ENCODE measurements around the gene RNF26. TPM values are rescaled to one million over a fixed set of nuclear protein-coding genes. Genes with fewer than 3 reads are reported as not detected.

RNF26 gene
- total RNA-seq (2013; cell fraction: nucleolus; rRNA removed) = 5.5 and 7.0 TPM in 2 replicates
- total RNA-seq (2014; rRNA removed) (3.7 and 5.3 TPM in 2 replicates), total RNA-seq (2014; rRNA removed; fragmentation: Illumina TruSeq; extraction: Trizol) (7.1 and 7.2 TPM in 2 replicates), total RNA-seq (2021) (29.9 and 31.1 TPM in 2 replicates), polyA plus RNA-seq (2011; rRNA removed) (7.0 and 16.6 TPM in 2 replicates), polyA plus RNA-seq (2014; fragmentation: Illumina TruSeq; extraction: Trizol) (10.4 and 18.7 TPM in 2 replicates), polyA plus RNA-seq (2014; fragmentation: Nextera tagmentation; extraction: Ambion mirVana) (1 to 10 TPM; 2.8 to 4.2 TPM), polyA plus RNA-seq (2014; rRNA removed) (20.9 and 25.6 TPM in 2 replicates), polyA plus RNA-seq (2016; fragmentation: Nextera tagmentation; extraction: Ambion mirVana) (10 to 100 TPM; 52.2 to 54.5 TPM), polyA minus RNA-seq (2011; rRNA and poly(A)+ RNA removed) (30.4 and 39.4 TPM in 2 replicates), Bru-seq, nascent RNA (percentile 77 among the genes with signal in this experiment), BruChase-seq, experiment 1, labeled RNA remaining after a 6-hour chase (percentile 67 among the genes with signal in this experiment), BruChase-seq, experiment 2, labeled RNA remaining after a 2-hour chase (percentile 90 among the genes with signal in this experiment)
- 13.3 TPM for polyA plus RNA-seq (2011; ENCODE audit: low read depth)
- polyA plus RNA-seq (2011; cell fraction: cytosol; rRNA removed) = 31.3 and 35.6 TPM in 2 replicates
- polyA plus RNA-seq (2011; cell fraction: nucleus; rRNA removed) = 18.6 and 20.0 TPM in 2 replicates
- 19.1 and 19.4 TPM in 2 replicates for polyA plus RNA-seq (2012)
- polyA minus RNA-seq (2011; cell fraction: cytosol; rRNA and poly(A)+ RNA removed) = 19.4 and 20.5 TPM in 2 replicates
- polyA minus RNA-seq (2011; cell fraction: nucleus; rRNA and poly(A)+ RNA removed) = 19.0 and 24.8 TPM in 2 replicates
- long read RNA-seq, experiment 1, transcript RNF26-201 (1 exons, 2,787 nt) = major isoform, 41 of 41 reads
- long read RNA-seq, experiment 1, partial matches to known transcripts = 0 of 41 reads
- long read RNA-seq, experiment 1, other reads (novel, unspliced or antisense) = 0 of 41 reads
- long read RNA-seq, experiment 2, transcript RNF26-201 (1 exons, 2,787 nt) = major isoform, 32 of 32 reads
- long read RNA-seq, experiment 2, partial matches to known transcripts = 0 of 32 reads
- long read RNA-seq, experiment 2, other reads (novel, unspliced or antisense) = 0 of 32 reads

- Histone ChIP-seq H3K36me3 (ENCODE audit: control insufficient read depth in 2 of 2, insufficient read depth in 2 of 2, low read length in 1 of 2) (no peaks in the 10 kb centered on the region), H4K20me1 (ENCODE audit: control insufficient read depth, insufficient read depth) (no peaks in the 10 kb centered on the region), H3K79me2 (ENCODE audit: control insufficient read depth, insufficient read depth, low read length) (peaks cover 13% of the 10 kb centered on the region), H3K4me3 (peak within 1 kb of the TSS; percentile 91), H2AFZ (ENCODE audit: control insufficient read depth, low read depth, low read length) (peak within 1 kb of the TSS; percentile 94), H3K27ac (ENCODE audit: control insufficient read depth, insufficient read depth) (peak within 1 kb of the TSS; percentile 85), H3K9me3 (replicated peaks; ENCODE audit: control insufficient read depth, insufficient read depth, low read length) (no peaks in the 10 kb centered on the region), H3K9ac (ENCODE audit: control insufficient read depth, insufficient read depth, low read length) (peak within 1 kb of the TSS; percentile 93), H3K4me1 (ENCODE audit: control insufficient read depth, insufficient read depth, low read length) (peaks cover 12% of the 10 kb centered on the region), H3K27me3 (replicated peaks in 1 of 2; ENCODE audit: control insufficient read depth in 2 of 2, insufficient read depth in 2 of 2, low read length in 1 of 2) (no peaks in the 10 kb centered on the region), H3K4me2 (ENCODE audit: control insufficient read depth, insufficient read depth) (peak within 1 kb of the TSS; percentile 98)
- ChIA-PET CTCF (interaction anchor here (1.0 to 6.1 kb wide), 3 partner anchors 12 to 129 kb away, joined by 4 to 58 read pairs (median 5); partner anchors contain the start of gene CBL), RAD21 (ENCODE audit: unreplicated experiment) (interaction anchor here (0.6 kb wide), 2 partner anchors 143 to 399 kb away, joined by 3 read pairs; no protein-coding TSS in a partner anchor), SMC1A (ENCODE audit: uncharacterized antibody, unreplicated experiment) (interaction anchor here (1.2 to 1.4 kb wide), 2 partner anchors 10 to 46 kb away, joined by 3 to 8 read pairs; no protein-coding TSS in a partner anchor), POLR2A (interaction anchor here (0.6 to 1.7 kb wide), 8 partner anchors 9 to 498 kb away, joined by 3 to 5 read pairs (median 3); no protein-coding TSS in a partner anchor)
- WGBS (ENCODE audit: insufficient coverage, insufficient replicate concordance, low lambda C conversion rate, missing lambda C conversion rate) = under 1% methylated on average over 47 of the region's 54 CpGs
- ATAC-seq = peak; percentile 97
- peak; percentile 100 for FAIRE-seq
- in situ Hi-C loops (cut with MboI) = no loop called here
- BruUV-seq (replicated peaks) = TSS peak; percentile 84
- peak; percentile 95 for DNase-seq (ENCODE audit: low read depth, low spot score)
- intact Hi-C loops (cut with micrococcal nuclease; ENCODE audit: unreplicated experiment) = no loop called here
- TF ChIP-seq PKNOX1 (IDR thresholded peaks at IDR 0.05) (peak; percentile 78), FOS (IDR thresholded peaks at IDR 0.05; ENCODE audit: borderline replicate concordance, extremely low read depth, insufficient read length) (peak; percentile 71), JUND (IDR thresholded peaks at IDR 0.05; ENCODE audit: low read depth, low read length) (no peak), SMAD1 (IDR thresholded peaks at IDR 0.05; ENCODE audit: low read depth, partially characterized antibody) (no peak), POLR2AphosphoS5 (IDR thresholded peaks at IDR 0.05; ENCODE audit: low read length) (peak; percentile 79), KAT2A (conservative IDR thresholded peaks at IDR 0.05; ENCODE audit: control insufficient read depth, low read depth, low read length) (no peak), MTA3 (IDR thresholded peaks at IDR 0.05; ENCODE audit: borderline replicate concordance, low read length) (no peak), RBBP5 (conservative IDR thresholded peaks at IDR 0.05) (no peak), USF2 (IDR thresholded peaks at IDR 0.05; ENCODE audit: borderline replicate concordance, low read depth, low read length) (no peak), YBX1 (IDR thresholded peaks at IDR 0.05) (no peak), SP1 (IDR thresholded peaks at IDR 0.05; ENCODE audit: low read depth, low read length) (peak; percentile 97), RUNX3 (IDR thresholded peaks at IDR 0.05; ENCODE audit: low read length) (peak; percentile 41), SMAD5 (IDR thresholded peaks at IDR 0.05; ENCODE audit: low read depth) (no peak)
- TF ChIP-seq, protein P1, sequence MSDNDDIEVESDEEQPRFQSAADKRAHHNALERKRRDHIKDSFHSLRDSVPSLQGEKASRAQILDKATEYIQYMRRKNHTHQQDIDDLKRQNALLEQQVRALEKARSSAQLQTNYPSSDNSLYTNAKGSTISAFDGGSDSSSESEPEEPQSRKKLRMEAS (IDR thresholded peaks at IDR 0.05; ENCODE audit: low read depth, low read length) = 0 out of 2 replicates have a peak, but pooled peaks have one; percentile 18
- TF ChIP-seq, protein P2, sequence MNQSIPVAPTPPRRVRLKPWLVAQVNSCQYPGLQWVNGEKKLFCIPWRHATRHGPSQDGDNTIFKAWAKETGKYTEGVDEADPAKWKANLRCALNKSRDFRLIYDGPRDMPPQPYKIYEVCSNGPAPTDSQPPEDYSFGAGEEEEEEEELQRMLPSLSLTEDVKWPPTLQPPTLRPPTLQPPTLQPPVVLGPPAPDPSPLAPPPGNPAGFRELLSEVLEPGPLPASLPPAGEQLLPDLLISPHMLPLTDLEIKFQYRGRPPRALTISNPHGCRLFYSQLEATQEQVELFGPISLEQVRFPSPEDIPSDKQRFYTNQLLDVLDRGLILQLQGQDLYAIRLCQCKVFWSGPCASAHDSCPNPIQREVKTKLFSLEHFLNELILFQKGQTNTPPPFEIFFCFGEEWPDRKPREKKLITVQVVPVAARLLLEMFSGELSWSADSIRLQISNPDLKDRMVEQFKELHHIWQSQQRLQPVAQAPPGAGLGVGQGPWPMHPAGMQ (IDR thresholded peaks at IDR 0.05; ENCODE audit: borderline replicate concordance) = no peak
Measured at GRCh38 chr11:119334174-119334930, at the start of gene RNF26. Gene RNF26, plus strand, starts transcription at chr11:119334527. Its CDS starts 596 bp downstream, at chr11:119335123.
